HG02870 (cell line): Measurements from ENCODE around the gene TSPAN11.
"Not testable (repeated sequence)": the region's sequence is repeated elsewhere in the genome, so short reads cannot be mapped to it uniquely, and the experiment has no call there.

Source experiments
- ATAC-seq: cut with Tn5 transposase; IDR thresholded peaks from one replicate; pipeline ENCODE4 v1.9.1; 2021; ENCODE audit warnings: mild to moderate bottlenecking, moderate library complexity; ENCODE audit not compliant: unreplicated experiment

The TSPAN11 gene

GRCh38 chr12:31000751-31001150 is 74.2 kb downstream of the TSPAN11 start:
- no peak for ATAC-seq

- no peak for ATAC-seq
Observed at GRCh38 chr12:31001581-31002360, 75.2 kb downstream of the TSPAN11 start.

DNA sequence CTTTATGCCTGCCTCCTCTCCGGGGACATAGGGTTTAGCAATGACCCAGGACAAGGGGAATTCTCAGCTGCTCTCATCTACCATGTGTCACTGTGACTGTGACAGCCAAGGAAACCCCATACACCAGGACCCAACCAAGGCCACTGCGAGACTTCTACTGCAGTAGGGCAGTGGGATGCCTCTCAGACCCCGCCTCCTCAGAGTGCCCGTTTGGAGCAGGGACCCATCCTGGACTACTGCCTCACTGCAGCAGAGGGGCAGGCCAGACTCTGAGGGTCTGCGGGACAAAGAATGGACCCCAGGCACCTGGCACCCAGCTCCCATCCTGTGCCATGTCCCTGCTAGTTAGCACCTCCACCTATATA is 75.8 kb downstream of the TSPAN11 start:
- ATAC-seq: no peak

- ATAC-seq: no peak
Observed at GRCh38 chr12:31002999-31003398, 76.5 kb downstream of the TSPAN11 start.

DNA sequence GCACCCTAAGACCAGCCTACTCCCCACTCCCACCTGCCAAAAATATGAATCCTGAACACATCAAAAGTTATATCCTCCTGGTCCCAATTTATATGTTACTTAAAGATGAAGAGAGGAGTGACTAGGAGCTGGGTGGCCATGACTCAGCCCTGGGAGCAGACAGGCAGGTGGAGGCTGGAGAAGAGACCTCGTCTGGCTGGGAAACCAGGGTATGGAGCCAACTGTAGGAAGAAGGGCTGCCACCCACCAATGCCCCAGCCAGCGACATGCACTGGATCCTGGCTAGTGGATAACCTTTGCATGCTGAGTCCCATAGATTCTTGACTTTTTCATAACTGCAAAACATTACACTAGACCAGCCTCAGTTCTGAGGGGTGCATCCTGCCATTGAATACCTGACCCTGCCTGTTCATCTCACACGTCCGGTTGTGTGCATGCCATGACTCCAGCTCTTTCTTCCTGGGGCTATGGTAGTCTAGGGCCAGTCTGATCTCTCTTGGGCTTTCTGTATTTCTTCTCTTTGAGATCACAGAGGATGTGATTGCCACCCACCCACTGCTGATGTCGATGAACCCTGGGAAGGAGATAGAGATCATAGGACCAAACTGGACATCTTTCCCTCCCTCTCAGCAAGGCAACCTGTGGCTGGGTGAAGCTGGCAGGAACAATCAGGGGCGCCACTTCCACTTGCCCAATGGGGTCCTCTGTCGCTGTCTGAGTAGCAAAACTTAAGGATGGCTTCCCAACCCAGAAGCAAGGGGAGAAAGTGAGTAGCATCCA is 77.5 kb downstream of the TSPAN11 start:
- no peak for ATAC-seq

DNA sequence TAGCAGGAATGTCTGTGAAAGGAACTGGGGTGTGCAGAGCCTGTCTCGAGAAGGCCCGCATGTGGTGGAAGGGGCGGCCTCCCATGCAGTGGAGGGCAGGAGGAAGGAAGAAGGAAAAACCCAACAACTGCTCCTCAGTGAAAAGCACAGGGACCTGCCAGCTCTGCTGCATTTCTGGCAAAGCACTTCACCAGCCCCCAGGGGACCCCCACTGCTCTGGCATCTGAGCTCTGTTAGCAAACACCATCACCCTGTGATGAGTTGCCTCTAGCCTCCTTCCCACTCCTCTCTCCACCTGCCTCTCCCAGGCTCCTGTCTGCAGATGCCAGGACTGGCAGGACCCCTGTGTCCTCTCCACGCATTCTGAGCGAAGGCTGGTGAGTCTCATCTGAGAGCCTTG is 78.1 kb downstream of the TSPAN11 start:
- no peak for ATAC-seq

DNA sequence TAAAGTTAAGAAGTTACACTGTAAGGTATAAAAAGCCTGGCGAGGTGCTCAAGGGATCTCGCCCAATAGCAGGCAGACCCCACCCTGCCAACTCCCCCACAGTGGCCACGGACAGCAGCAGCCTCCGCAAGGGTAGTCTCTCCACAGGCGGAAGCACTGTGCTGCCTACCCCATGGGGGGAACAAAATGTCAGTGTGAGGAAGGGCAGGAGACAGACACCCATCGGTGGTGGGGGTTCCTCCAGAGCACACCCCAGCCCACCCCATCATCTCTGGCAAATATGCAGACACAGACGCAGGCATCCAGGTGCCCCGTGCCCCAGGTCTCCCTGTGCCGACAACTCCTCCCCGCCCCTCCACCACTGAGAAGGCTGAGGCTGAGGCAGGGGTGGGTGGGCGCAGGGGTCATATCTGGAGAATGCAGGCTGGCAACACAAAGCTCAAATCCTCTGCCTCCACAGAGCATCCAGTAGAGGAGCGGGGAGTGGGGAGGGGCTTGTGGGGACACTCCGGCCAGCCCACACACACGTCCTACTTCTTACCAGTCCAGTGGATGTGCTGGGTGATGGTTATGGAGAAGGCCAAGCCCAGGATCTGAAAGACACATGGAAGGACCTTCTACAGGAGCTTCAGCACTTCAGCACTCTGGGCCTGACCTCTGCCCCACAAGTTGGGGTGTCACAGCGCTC is 78.9 kb downstream of the TSPAN11 start:
- ATAC-seq: no peak

DNA sequence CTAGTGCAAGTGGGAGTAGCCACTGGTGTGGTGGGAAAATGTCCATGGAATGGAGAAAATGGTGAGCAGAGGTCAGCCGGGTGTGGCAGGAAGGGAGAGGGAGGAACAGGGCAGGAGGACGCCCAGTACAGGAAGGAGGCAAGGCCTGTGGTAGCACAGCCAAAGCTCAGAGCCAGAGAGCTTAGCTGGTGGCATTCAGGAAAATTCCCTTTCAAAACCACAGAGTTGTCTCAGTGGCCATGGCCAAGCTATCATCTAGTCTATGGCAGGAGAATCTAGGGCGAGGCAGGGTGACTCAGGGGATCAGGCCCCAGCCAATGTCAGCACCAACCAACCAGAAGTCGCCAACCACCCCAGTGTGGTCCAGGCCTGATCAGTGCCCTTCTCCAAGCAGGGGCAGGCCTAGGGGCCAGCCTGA is 79.4 kb downstream of the TSPAN11 start:
- ATAC-seq: no peak

DNA sequence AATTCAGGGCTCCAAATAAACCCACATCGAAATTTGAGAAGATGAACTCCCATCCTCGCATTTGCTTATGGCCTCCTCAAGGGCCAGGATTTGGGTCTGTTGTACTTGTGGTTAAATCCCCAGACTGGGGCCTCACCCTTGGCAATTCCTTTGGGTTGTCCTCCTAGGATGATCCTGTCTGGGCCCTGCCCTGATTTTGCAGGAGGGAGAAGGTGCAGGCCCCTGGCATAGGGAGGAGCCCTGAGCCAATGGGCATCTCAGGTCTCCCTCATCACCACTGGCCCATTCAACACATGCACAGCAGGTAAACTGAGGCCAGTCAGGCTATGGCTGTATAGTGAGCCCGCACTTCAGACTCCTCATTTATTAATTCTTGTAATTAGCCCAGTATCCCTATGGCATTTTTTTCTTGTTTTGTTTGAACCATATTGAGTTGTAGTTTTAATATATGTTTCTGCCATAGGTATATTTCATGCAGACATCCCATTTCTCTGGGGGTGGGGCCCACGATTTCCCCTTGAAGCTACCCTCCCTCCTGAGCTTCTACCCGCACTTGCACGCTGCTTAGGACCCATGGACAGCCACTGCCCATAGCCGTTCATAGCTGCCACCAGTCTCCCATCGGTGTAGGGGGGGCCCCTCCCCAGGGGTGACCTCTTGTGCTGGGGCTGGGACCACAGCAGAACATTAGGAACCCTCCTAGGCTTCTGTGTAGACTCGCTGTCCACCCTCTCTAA is 80.0 kb downstream of the TSPAN11 start:
- no peak for ATAC-seq

DNA sequence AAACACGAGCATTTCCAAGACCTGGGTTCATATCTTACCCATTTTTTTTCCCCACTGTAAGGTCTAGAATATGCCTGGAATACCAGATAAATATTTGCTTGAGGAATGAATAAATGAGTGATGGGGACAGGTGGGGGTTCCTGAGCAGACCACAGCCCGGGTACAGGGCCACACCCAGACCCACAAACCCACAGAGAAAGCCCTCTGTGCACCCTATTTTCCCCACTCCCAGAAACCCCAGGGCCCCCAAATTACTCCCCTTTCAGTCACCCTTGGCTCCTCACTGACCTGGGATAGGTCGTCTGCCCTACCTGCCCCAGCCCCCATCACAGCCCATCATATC is 80.6 kb downstream of the TSPAN11 start:
- no peak for ATAC-seq

DNA sequence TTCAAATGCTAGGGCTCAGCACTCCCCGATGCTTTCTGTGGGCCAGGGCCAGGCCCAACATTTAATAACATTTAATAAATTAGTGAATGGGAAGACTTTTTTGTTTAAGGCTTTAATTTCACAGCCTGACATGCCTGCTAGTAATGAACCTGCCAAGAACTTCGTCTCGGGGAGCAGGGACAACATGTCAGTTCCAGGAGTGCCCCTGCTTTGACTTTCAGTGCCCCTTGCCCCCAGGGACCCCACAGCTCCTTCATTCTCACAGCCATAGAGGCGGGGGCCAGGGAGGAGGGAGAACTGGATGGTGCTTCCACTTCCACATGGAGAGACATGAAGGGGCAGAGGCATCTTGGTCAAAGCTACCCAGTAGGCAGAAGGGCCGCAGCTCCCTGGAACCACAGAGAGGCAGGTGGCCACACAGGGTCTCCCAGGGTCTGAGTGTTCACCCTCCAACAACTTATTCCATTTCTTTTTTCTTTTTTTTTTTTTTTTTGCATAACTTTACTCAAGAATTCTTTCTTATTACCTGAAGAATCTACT is 81.2 kb downstream of the TSPAN11 start:
- ATAC-seq: no peak

DNA sequence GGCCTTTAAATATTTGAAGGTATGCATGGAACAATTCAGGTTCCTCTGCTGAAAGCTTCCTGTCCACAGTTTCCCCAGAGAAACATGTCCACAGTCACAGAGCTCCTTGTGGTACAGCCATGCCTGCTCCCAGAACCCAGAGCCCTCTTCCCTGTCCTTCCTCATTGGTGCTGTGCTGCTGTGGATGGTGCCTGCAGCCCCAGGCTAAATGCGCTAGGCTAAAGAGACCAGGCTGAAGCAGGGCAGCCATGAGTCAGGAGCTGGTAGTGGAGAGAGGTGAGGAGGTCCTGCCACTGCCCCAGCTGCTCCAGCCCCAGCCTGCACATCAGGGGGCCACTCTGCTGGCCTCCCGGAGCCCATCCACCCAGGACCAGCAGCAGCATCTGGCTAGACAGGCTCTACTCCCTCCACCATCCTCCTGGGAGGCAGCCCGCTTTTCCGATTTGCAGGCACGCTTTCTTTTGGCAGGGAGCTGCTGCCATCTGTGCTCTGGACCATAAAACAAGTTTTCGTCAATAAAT is 81.8 kb downstream of the TSPAN11 start:
- no peak for ATAC-seq

DNA sequence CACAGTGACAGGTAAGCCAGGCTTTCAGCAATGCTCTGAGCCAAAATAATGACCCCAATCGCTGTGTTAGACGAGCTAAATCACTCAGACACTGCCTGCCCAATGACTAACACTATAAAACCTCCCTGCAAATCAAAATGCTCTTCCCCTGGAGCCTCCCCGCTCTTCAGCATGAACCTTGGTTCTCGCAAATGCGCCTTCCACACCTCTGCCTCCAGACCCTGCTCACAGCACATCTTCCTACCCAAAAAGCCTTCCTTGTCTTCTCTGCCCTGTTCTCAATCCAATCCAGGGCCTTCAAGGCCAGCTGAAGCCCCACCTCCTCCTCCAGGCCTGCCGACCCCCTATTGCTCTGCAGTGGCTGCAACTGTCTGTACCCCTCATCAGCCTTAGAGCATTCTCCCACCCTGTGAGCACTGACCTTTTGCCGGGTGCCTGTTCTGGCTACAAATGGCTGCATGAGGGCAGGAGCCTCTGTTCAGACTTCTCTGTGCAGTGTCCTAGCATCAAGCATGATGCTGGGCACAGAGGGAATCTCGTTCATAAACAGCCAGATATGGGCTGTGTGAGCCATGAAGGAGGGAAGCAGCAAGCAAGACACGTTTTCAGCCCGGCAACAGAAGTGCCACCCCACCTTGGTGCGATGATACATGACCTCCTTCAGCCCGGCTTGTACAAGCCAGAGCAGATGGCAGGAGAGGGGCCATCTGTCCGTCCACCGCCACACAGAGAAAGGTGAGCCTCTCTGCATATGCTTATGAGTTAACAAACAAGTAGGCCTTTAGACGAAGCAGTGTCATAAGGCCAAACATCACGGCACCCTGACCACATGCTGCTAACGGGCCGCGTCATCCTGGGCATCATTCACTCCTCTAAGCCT is 82.7 kb downstream of the TSPAN11 start:
- ATAC-seq: no peak

GRCh38 chr12:31009976-31010375 is 83.4 kb downstream of the TSPAN11 start:
- no peak for ATAC-seq

GRCh38 chr12:31011336-31011735 is 84.8 kb downstream of the TSPAN11 start:
- ATAC-seq: no peak

GRCh38 chr12:31011746-31012566 is 85.4 kb downstream of the TSPAN11 start:
- ATAC-seq: peak; percentile 68

DNA sequence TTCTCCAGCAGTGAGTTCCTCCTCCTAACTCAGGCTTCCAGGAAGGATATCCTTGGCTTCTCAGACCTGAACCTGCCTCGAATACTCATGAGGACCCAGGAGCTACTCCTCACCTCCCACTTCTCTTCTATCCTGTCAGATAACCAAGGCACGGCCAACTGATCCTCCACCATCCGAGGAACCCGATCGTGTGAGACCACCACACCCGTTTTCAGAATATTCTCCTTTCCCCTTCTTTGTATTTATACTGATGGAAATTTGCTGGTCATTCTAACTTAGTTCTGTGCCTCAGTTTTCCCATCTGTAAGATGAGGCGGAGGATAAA is 86.0 kb downstream of the TSPAN11 start:
- not testable (repeated sequence) for ATAC-seq

DNA sequence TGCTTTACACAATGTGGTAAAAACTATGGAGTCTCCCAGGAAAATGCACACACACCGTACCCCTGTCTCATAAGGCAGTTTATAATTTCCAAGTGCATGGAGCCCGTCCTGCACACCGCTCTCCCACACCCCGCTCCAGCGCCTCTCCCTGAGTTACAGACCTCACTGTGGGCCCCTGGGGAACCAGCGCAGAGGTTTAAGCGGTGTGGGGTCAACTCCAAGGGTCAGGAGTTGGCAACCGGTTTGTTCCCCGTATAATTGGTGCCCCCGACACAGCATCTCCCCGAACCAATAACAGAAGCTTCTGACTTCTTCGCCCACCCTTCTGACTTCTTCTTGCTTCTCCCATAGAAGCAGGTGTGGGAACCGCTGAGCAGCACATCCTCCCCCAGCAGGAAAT is 88.7 kb downstream of the TSPAN11 start:
- no peak for ATAC-seq

DNA sequence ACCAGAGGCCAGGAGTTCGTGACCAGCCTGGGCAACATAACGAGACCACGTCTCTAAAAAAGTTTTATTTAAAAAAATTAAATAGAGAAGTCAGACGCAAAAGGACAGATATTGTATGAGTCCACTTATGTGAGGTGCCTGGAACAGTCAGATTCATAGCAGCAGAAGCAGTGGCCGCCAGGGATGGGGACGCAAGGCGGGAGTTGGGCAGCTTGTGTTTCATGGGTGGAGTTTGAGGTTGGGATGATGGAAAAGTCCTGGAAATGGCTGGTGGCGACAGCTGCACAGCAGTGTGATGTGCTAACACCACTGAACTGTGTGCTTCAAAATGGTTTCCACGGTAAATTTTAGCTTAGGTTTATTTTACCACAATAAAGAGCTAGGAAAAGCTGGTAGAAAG is 89.5 kb downstream of the TSPAN11 start:
- no peak for ATAC-seq
